GM19099 (cell line): ENCODE measurements around the gene CFAP61.

Source experiments
- POLR2A ChIP-seq: IDR thresholded peaks from 3 replicates; pipeline ENCODE4 v1.6.1; 2011; ENCODE audit warnings: low read depth; ENCODE audit not compliant: insufficient read length; ENCODE audit errors: extremely low read depth

CFAP61 gene

GRCh38 chr20:20102716-20103258 lies 50.5 kb downstream of the CFAP61 start:
- no peak for TF ChIP-seq POLR2A

- TF ChIP-seq POLR2A: no peak
These were observed 51.2 kb downstream of the CFAP61 start for GRCh38 chr20:20103486-20103885.

GRCh38 chr20:20130399-20130798 lies 78.1 kb downstream of the CFAP61 start:
- TF ChIP-seq POLR2A: no peak

GRCh38 chr20:20134941-20135575 lies 82.7 kb downstream of the CFAP61 start:
- TF ChIP-seq POLR2A: no peak

GRCh38 chr20:20136313-20136712 lies 84.0 kb downstream of the CFAP61 start:
- no peak for TF ChIP-seq POLR2A

GRCh38 chr20:20137851-20138250 lies 85.5 kb downstream of the CFAP61 start:
- TF ChIP-seq POLR2A: no peak

- TF ChIP-seq POLR2A: no peak
These were observed 86.2 kb downstream of the CFAP61 start for GRCh38 chr20:20138301-20139064.

- no peak for TF ChIP-seq POLR2A
These were observed 87.1 kb downstream of the CFAP61 start for GRCh38 chr20:20139403-20139802.

GRCh38 chr20:20143165-20143564 lies 90.8 kb downstream of the CFAP61 start:
- no peak for TF ChIP-seq POLR2A

GRCh38 chr20:20143646-20144045 lies 91.3 kb downstream of the CFAP61 start:
- TF ChIP-seq POLR2A: no peak

GRCh38 chr20:20148779-20149178 lies 96.4 kb downstream of the CFAP61 start:
- TF ChIP-seq POLR2A: no peak

- no peak for TF ChIP-seq POLR2A
These were observed 97.9 kb downstream of the CFAP61 start for GRCh38 chr20:20150241-20150640.

GRCh38 chr20:20160520-20160919 lies 108.2 kb downstream of the CFAP61 start:
- TF ChIP-seq POLR2A: no peak

GRCh38 chr20:20161611-20162010 lies 109.3 kb downstream of the CFAP61 start:
- no peak for TF ChIP-seq POLR2A

GRCh38 chr20:20167698-20168097 lies 115.4 kb downstream of the CFAP61 start:
- no peak for TF ChIP-seq POLR2A

- no peak for TF ChIP-seq POLR2A
These were observed 120.9 kb downstream of the CFAP61 start for GRCh38 chr20:20173254-20173653.
